ENCODE results near the gene ITFG1. TPM values are rescaled to one million over a fixed set of nuclear protein-coding genes. Genes with fewer than 3 reads are reported as not detected.

Gene ITFG1
- total and polyA plus RNA-seq, 9 of the 15 experiments (the other 6 are each of a cell fraction or from before 2014, with no cell fraction given) = 17.1 to 83.5 (median 35.8) TPM

DNA sequence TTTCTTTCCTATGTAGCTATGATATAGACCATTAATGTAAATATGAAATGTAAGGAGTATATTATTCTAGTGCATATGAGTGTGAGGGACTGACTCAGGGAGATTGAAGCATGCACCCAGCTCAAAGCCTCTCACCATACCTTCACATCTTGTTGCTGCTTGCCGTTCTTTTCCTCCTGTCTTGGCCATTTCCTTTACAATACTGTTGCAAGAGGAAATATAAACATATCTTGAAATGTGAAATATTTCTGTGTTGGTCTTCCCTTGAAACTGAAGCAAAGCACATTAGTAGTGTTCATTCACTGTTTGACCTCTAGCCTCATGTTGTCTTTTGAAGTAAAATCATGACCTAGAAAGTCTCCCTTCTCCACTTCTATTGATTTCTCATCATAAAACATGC, 46.8 kb upstream of the ITFG1 start:
- POLR2A ChIA-PET = interaction anchor here (1.2 kb wide), 1 partner anchor 14 kb away, joined by 5 read pairs; no protein-coding TSS in a partner anchor
- FAIRE-seq = peak; percentile 32

More for the DNA sequence above, 46.8 kb upstream of the ITFG1 start:
- no TSS peak for BruUV-seq (replicated peaks)
- Histone ChIP-seq H3K4me1 (replicated peaks in 1 of 2; ENCODE audit: control insufficient read depth in 2 of 2, insufficient read depth in 2 of 2, low read length in 2 of 2) (no peaks in the 10 kb centered on the region), H3K27ac (ENCODE audit: extremely low read depth, low read depth, low read length) (no peak overlapping the region; the same call in 2 of the 3 replicates), H3K9me1 (ENCODE audit: control insufficient read depth, insufficient read depth, low read length) (no peaks in the 10 kb centered on the region), H3K4me3 (no peak overlapping the region), H3K9me3 (replicated peaks; ENCODE audit: control insufficient read depth, insufficient read depth, low read depth, low read length) (no peaks in the 10 kb centered on the region), H3K4me2 (ENCODE audit: insufficient read depth, low read length) (no peak overlapping the region), H3K36me3 (ENCODE audit: control insufficient read depth, insufficient read depth, low read length) (peaks cover 74% of the 10 kb centered on the region), H3K79me2 (ENCODE audit: control insufficient read depth, insufficient read depth, low read length) (no peaks in the 10 kb centered on the region), H2AFZ (ENCODE audit: low read depth, low read length) (no peak overlapping the region), H3K9ac (ENCODE audit: insufficient read depth in 1 of 2, low read depth in 2 of 2, low read length in 2 of 2) (no peak overlapping the region), H3K27me3 (ENCODE audit: control insufficient read depth in 2 of 2, insufficient read depth in 2 of 2, low read length in 2 of 2) (no peaks in the 10 kb centered on the region), H4K20me1 (replicated peaks; ENCODE audit: control insufficient read depth, insufficient read depth, low read length) (no peaks in the 10 kb centered on the region)
- intact Hi-C loops (cut with micrococcal nuclease) (no loop called here), in situ Hi-C loops (cut with MboI) (no loop called here)
- 58% methylated on average over 1 of the region's 1 CpG for WGBS (ENCODE audit: insufficient coverage, low coverage, missing lambda C conversion rate)
- TF ChIP-seq, protein P1, sequence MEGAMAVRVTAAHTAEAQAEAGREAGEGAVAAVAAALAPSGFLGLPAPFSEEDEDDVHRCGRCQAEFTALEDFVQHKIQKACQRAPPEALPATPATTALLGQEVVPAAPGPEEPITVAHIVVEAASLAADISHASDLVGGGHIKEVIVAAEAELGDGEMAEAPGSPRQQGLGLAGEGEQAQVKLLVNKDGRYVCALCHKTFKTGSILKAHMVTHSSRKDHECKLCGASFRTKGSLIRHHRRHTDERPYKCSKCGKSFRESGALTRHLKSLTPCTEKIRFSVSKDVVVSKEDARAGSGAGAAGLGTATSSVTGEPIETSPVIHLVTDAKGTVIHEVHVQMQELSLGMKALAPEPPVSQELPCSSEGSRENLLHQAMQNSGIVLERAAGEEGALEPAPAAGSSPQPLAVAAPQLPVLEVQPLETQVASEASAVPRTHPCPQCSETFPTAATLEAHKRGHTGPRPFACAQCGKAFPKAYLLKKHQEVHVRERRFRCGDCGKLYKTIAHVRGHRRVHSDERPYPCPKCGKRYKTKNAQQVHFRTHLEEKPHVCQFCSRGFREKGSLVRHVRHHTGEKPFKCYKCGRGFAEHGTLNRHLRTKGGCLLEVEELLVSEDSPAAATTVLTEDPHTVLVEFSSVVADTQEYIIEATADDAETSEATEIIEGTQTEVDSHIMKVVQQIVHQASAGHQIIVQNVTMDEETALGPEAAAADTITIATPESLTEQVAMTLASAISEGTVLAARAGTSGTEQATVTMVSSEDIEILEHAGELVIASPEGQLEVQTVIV (CRISPR knock-in tag; IDR thresholded peaks at IDR 0.05; ENCODE audit: borderline replicate concordance) = no peak
- no peak for TF ChIP-seq TAF1 (IDR thresholded peaks at IDR 0.05; ENCODE audit: control insufficient read depth, extremely low read depth, insufficient read depth, low read length, severe bottlenecking)
- no peak for TF ChIP-seq ZNF699 (CRISPR knock-in tag; IDR thresholded peaks at IDR 0.05; ENCODE audit: insufficient replicate concordance)
- no peak for TF ChIP-seq HMGN3 (IDR thresholded peaks at IDR 0.05; ENCODE audit: borderline replicate concordance, extremely low read depth, insufficient read length, low read depth, low read length)
- TF ChIP-seq ZNF778 (CRISPR knock-in tag; IDR thresholded peaks at IDR 0.05) = no peak
- no peak for ATAC-seq
- DNase-seq (ENCODE audit: extremely low read depth in 1 of 4, low spot score in 3 of 4) = no peak
- CTCF ChIA-PET (ENCODE audit: low intra/inter-chr PET ratio) = no interaction called here
